OCI-LY7 (cell line): ENCODE results near the gene TRIM3. TPM values are rescaled to one million over a fixed set of nuclear protein-coding genes. Genes with fewer than 3 reads are reported as not detected.

Source experiments
- BruUV-seq: library from RNA; stranded (reverse); fragments of 400-500 nt; replicated peaks from 2 replicates; lab custom pipeline; 2021; lab: Mats Ljungman, UMichigan
- CTCF ChIA-PET: fragments of 300-600 bp; sonication (Branson Sonifier 250); formaldehyde crosslinking; loops from one replicate; lab custom pipeline; 2022; ENCODE audit warnings: antibody characterized with exemption; ENCODE audit not compliant: unreplicated experiment; lab: Charles Lee
- POLR2A ChIA-PET: fragments of 300-600 bp; sonication (Branson Sonifier 250); formaldehyde crosslinking; loops from one replicate; lab custom pipeline; 2022; ENCODE audit warnings: antibody characterized with exemption; lab: Charles Lee
- DNase-seq: peaks from one replicate; pipeline ENCODE4 v3.0.0-alpha.2; 2015; ENCODE audit warnings: low spot score
- H2AFZ ChIP-seq: fragments of 200-600 bp; sonication (generic), shearing (Covaris generic); 2 replicates; pipeline ENCODE4 v1.6.1; 2014; ENCODE audit warnings: mild to moderate bottlenecking, antibody characterized with exemption, low read length, moderate library complexity
- H3K27ac ChIP-seq: fragments of 200-600 bp; sonication (generic); 2 replicates; pipeline ENCODE4 v1.5.1; 2014; ENCODE audit warnings: mixed run types, low read depth, mild to moderate bottlenecking, moderate library complexity, low read length, inconsistent platforms; ENCODE audit not compliant: poor library complexity, severe bottlenecking
- H3K36me3 ChIP-seq: fragments of 200-600 bp; sonication (generic); 2 replicates; pipeline ENCODE4 v1.6.1; 2014; ENCODE audit warnings: mild to moderate bottlenecking, antibody characterized with exemption, low read length, moderate library complexity, mixed read lengths; ENCODE audit not compliant: insufficient read depth
- H3K4me1 ChIP-seq: fragments of 200-600 bp; sonication (generic); 2 replicates; pipeline ENCODE4 v1.5.1; 2014; ENCODE audit warnings: mild to moderate bottlenecking, low read length; ENCODE audit not compliant: insufficient read depth, poor library complexity, severe bottlenecking
- H3K4me2 ChIP-seq: fragments of 200-600 bp; sonication (generic); 2 replicates; pipeline ENCODE4 v1.6.1; 2014; ENCODE audit warnings: mild to moderate bottlenecking, low read length
- H3K4me3 ChIP-seq: fragments of 200-600 bp; sonication (generic); 2 replicates; pipeline ENCODE4 v1.5.1; 2014; ENCODE audit warnings: mild to moderate bottlenecking, low read depth, low read length; ENCODE audit not compliant: poor library complexity, severe bottlenecking
- H3K79me2 ChIP-seq: fragments of 200-600 bp; sonication (generic); 2 replicates; pipeline ENCODE4 v1.6.1; 2016; ENCODE audit warnings: low read depth, mild to moderate bottlenecking, low read length, moderate library complexity, mixed read lengths; ENCODE audit not compliant: insufficient read depth
- H3K9me2 ChIP-seq: fragments of 200-600 bp; sonication (generic); 2 replicates; pipeline ENCODE4 v1.6.1; 2016; ENCODE audit warnings: mild to moderate bottlenecking, low read length, mixed read lengths; ENCODE audit not compliant: insufficient read depth
- H3K9me3 ChIP-seq: fragments of 200-600 bp; sonication (generic); 2 replicates; pipeline ENCODE4 v1.6.1; 2014; ENCODE audit warnings: mild to moderate bottlenecking, mixed run types, low read length, mixed read lengths
- H4K20me1 ChIP-seq: fragments of 200-600 bp; sonication (generic); 2 replicates; pipeline ENCODE4 v1.6.1; 2014; ENCODE audit warnings: mild to moderate bottlenecking, antibody characterized with exemption, low read length, moderate library complexity, mixed read lengths; ENCODE audit not compliant: insufficient read depth
- EZH2phosphoT487 ChIP-seq: fragments of 200-600 bp; sonication (generic); IDR thresholded peaks from 2 replicates; pipeline ENCODE4 v1.6.1; 2018; ENCODE audit warnings: low read depth, borderline replicate concordance, mild to moderate bottlenecking, mixed run types, antibody characterized with exemption, low read length, moderate library complexity, mixed read lengths
- intact Hi-C: fragments of 100-400 bp; cut with micrococcal nuclease; formaldehyde crosslinking; loops from one replicate; pipeline ENCODE4 v1.10.0; 2022; ENCODE audit not compliant: unreplicated experiment
- total RNA-seq, 2 experiments: library from RNA; depleted of rRNA in 1 of 2; stranded (reverse); fragments of >200 nt in 1 of 2; shearing (Covaris generic) in 1 of 2; gene quantifications; 2 replicates each; pipeline ENCODE4 v1.2.3, GENCODE V29; 2014 to 2022
- TF ChIP-seq, protein P1 (sequence below): fragments of 200-600 bp; sonication (generic); conservative IDR thresholded peaks from 2 replicates; pipeline ENCODE4 v1.5.1; 2014; ENCODE audit warnings: mild to moderate bottlenecking, antibody characterized with exemption, low read length, moderate library complexity, mixed read lengths

The TRIM3 gene
- total RNA-seq, 2 experiments from 2014 or later: 14.7 to 21.3 TPM

DNA sequence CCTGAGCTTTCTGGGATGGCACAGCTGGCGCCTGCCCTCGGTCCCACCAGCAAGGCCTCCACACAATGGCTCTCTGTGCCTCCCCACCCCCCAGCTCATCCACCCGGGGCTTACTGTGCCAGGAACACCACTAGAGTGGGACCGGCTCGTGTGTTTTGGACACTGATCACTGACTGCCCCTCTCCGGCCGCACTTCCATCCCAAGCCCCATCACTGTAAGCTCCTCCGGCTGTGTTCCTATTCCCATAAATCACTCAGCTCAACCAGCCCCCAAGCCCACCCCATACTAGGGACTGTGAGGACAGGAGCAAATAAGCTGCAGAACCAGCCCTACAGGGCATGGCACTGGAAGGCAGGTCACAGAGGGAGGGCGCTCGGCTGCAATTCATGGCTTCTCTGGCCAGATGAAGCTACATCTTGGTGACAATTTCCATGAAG, 62.1 kb downstream of the TRIM3 start:
- Histone ChIP-seq H3K4me3 (no peak overlapping the region), H3K27ac (no peak overlapping the region), H3K4me2 (no peak overlapping the region), H3K79me2 (no peaks in the 10 kb centered on the region), H3K4me1 (peaks cover 23% of the 10 kb centered on the region), H3K9me3 (no peaks in the 10 kb centered on the region), H2AFZ (no peak overlapping the region), H4K20me1 (no peaks in the 10 kb centered on the region), H3K9me2 (no peaks in the 10 kb centered on the region), H3K36me3 (peaks cover 17% of the 10 kb centered on the region; the same call in 1 of the 2 replicates)
- BruUV-seq: no TSS peak
- ChIA-PET POLR2A (interaction anchor here (0.7 to 1.0 kb wide), 4 partner anchors 9 to 874 kb away, joined by 3 to 4 read pairs (median 3); no protein-coding TSS in a partner anchor), CTCF (no interaction called here)
- DNase-seq: no peak
- TF ChIP-seq, protein P1, sequence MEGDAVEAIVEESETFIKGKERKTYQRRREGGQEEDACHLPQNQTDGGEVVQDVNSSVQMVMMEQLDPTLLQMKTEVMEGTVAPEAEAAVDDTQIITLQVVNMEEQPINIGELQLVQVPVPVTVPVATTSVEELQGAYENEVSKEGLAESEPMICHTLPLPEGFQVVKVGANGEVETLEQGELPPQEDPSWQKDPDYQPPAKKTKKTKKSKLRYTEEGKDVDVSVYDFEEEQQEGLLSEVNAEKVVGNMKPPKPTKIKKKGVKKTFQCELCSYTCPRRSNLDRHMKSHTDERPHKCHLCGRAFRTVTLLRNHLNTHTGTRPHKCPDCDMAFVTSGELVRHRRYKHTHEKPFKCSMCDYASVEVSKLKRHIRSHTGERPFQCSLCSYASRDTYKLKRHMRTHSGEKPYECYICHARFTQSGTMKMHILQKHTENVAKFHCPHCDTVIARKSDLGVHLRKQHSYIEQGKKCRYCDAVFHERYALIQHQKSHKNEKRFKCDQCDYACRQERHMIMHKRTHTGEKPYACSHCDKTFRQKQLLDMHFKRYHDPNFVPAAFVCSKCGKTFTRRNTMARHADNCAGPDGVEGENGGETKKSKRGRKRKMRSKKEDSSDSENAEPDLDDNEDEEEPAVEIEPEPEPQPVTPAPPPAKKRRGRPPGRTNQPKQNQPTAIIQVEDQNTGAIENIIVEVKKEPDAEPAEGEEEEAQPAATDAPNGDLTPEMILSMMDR: no peak
- TF ChIP-seq EZH2phosphoT487: no peak
- intact Hi-C loops: no loop called here

GRCh38 chr11:6410695-6411430, 62.9 kb downstream of the TRIM3 start:
- H3K36me3 ChIP-seq: peaks cover 17% of the 10 kb centered on the region; the same call in 1 of the 2 replicates
- no peak for DNase-seq
- H4K20me1 ChIP-seq: no peaks in the 10 kb centered on the region
- H3K4me3 ChIP-seq: no peak overlapping the region
- no peak for TF ChIP-seq EZH2phosphoT487
- TF ChIP-seq, protein P1: no peak
- intact Hi-C loops: no loop called here
- no peaks in the 10 kb centered on the region for H3K9me3 ChIP-seq
- no peaks in the 10 kb centered on the region for H3K9me2 ChIP-seq
- H3K27ac ChIP-seq: no peak overlapping the region
- POLR2A ChIA-PET: interaction anchor here (1.0 to 1.8 kb wide), 4 partner anchors 9 to 61 kb away, joined by 3 to 4 read pairs (median 4); no protein-coding TSS in a partner anchor
- CTCF ChIA-PET: no interaction called here
- BruUV-seq: no TSS peak
- no peaks in the 10 kb centered on the region for H3K79me2 ChIP-seq
- H2AFZ ChIP-seq: no peak overlapping the region
- H3K4me1 ChIP-seq: peaks cover 27% of the 10 kb centered on the region
- H3K4me2 ChIP-seq: no peak overlapping the region

DNA sequence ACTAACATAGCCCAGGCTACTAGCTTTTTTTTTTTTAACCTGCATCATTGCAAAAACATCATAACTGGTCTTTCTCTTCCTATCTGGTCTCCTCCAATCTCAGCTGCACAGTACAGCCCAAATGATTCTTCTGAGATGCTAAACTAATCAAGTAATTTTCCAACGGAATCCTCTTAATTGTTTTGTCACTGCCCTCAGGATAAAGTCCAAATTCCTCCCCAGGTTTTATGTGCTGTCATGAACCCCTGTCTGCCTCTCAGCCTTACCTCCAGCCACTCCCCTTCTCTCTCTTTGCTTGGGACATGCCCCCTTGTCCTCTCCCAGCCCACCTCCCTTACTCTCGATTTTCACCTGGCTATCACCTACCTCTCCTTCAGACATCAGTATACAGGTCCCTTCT, 67.4 kb downstream of the TRIM3 start:
- BruUV-seq: no TSS peak
- intact Hi-C loops: no loop called here
- H3K79me2 ChIP-seq: no peaks in the 10 kb centered on the region
- no peak for DNase-seq
- H3K4me2 ChIP-seq: no peak overlapping the region
- no peak overlapping the region for H3K4me3 ChIP-seq
- ChIA-PET CTCF (interaction anchor here (0.6 kb wide), 2 partner anchors 147 to 148 kb away, joined by 3 to 4 read pairs; no protein-coding TSS in a partner anchor), POLR2A (interaction anchor here (1.3 to 2.2 kb wide), 3 partner anchors 11 to 21 kb away, joined by 4 to 8 read pairs (median 6); no protein-coding TSS in a partner anchor)
- H3K9me2 ChIP-seq: no peaks in the 10 kb centered on the region
- no peak for TF ChIP-seq EZH2phosphoT487
- TF ChIP-seq, protein P1: no peak
- peaks cover 58% of the 10 kb centered on the region for H3K4me1 ChIP-seq
- no peak overlapping the region for H3K27ac ChIP-seq
- H3K36me3 ChIP-seq: peaks cover 18% of the 10 kb centered on the region; the same call in 1 of the 2 replicates
- no peak overlapping the region for H2AFZ ChIP-seq
- H3K9me3 ChIP-seq: no peaks in the 10 kb centered on the region
- no peaks in the 10 kb centered on the region for H4K20me1 ChIP-seq
